Stimulated activated CD4-positive, alpha-beta T cell treated with anti-CD3 and anti-CD28 coated beads, Interleukin-2, amount 100 ng/mL, for 24 hours (primary cell): Measurements from ENCODE around the gene HOXA3.
A peak's percentile ranks its signal among the peaks of the same experiment; 100 is the strongest.

Experiments used
- DNase-seq, 2 donors: peaks; one replicate each; pipeline ENCODE4 v3.0.0-alpha.2; 2020

The HOXA3 gene

DNA sequence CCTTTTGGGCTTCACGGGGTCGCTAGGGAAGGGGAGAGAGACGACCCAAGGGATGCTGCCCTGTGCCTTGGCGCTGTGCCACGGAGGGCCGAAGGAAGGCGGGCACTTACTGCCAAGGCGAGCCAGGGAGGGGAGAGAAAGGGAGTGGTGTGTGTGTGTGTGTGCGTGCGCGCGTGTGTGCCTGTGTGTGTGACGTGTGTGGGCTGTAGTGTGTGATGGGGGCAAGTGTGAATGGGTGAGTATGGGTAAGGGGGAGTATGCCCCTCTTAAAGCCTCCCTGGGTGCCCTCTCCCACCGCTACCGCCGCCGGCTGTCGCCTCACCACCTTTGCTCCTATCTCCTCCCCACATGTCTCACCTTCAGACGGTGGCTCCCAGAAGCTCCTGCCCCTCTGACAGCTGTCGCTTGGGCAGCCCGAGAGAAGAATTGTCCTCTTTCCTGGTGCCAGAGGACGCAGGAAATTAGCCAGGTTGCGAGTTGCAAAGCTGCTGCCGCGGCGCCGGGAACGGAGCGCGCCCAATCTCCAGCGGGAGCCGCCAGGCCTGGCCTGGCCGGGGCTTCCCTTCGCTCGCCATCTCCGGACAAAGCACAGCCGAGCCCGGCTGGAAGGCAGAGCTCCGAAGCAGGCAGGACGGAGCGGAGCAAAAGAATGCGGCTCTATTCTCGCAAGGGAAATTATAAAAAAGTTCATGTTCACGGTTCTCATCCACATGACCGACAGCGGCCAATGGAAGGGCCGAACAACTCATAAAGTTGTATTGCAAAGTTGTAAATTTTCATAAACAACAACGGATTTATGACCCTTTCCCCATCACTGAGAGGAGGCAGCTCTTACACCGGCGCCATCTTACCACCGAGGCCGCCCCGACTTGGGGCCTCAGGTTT is at the start of gene HOXA3:
TSS of gene HOXA3 (minus strand) at position 653 of the 885 bp plus-strand sequence. CDS start 41,943 bp downstream, outside the sequence.
- no peak for DNase-seq

- DNase-seq = no peak
Measured at GRCh38 chr7:27201580-27202017, 49.2 kb upstream of the HOXA3 start.

GRCh38 chr7:27200761-27201579 is 48.6 kb upstream of the HOXA3 start:
- DNase-seq = no peak

DNA sequence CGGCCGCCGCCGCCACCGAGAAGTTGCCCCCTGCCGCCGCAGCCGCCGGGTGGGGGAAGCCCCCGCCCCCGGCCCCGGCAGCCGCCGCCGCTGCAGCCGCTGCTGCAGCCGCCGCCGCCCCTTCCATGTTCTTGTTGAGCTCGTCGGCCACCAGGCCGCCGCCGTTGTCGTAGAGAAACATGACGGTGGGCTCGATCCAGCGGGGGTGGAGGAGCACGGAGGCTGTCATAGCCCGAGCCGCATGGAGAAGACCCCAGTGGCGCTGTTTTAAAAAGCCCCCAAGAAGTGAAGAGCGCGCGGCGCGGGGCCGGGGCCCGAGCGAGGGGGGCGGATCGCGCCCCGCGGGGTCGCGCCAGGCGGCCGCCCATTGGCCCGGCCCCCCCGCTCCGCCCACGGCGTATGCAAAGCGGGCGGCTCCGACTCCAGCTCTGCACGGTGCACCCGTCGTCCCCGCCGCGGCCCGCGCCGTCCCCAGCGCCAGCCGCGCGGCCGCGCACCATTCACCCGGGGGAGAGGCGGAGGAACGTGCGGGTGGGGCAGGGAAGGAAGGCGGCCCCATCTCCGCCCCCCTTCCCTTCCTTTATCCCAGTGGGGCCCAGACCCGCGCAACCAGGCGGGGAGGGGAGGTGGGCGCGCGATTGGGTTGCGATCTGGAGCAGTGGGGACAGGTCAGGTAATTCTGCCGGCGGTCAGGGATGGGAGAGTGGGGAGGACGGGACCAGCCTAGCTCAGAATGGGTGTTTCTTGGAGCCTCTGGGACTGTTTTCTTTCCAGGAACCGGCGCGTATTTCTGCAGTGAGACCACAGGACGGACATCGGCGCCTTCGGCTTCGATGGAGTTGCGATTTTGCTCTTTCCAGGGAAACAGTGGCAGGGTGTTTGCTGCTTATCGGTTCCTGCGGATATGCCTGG is 47.7 kb upstream of the HOXA3 start, which contains the start of gene HOXA13:
TSS of gene HOXA13 (minus strand) at position 243 of the 912 bp plus-strand sequence. CDS start at position 229, 14 bp downstream.
- DNase-seq = no peak

DNA sequence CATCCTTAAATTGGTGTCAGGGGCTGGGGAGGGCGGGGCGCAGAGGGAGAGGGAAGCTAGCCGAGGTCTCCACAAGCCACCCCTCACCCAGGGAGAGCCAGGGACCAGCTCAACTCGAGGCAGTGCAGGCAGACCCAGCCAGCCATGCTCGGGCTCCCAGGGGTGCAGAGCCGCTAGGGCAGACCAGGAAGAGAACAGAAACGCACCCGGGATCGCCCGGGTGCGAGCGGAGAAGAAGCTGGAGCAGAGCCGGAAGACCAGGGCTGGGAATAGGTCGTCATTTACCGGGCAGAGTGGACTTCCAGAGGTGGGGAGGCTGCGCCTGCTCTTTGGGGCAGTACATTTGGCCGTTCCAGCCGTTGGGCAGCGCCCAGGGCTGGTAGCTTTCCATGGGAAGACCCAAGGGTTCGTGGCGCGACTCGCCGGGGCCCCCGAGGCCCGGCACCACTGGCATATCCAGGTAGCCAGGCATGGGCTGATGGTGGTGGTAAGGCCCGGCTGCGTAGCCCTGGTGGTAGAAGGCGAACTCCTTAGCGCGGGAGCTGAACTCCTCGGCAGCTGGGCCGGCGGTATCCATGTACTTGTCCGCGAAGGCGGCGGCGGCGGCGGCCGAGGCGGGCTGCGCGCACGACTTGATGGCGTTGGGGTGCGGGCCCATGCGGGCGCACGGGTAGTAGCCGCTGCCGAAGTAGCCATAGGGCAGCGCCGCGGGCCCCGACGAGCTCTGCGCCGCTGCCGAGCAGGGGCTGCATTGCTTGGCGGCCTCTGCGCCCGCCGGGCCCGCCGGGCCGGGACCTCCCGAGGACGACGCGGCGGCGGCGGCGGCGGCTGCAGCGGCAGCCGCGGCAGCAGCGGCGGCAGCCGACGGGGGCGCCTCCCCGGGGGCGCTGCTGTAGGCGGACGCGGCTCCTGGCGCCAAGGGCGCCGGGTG is 46.8 kb upstream of the HOXA3 start:
- no peak for DNase-seq

DNA sequence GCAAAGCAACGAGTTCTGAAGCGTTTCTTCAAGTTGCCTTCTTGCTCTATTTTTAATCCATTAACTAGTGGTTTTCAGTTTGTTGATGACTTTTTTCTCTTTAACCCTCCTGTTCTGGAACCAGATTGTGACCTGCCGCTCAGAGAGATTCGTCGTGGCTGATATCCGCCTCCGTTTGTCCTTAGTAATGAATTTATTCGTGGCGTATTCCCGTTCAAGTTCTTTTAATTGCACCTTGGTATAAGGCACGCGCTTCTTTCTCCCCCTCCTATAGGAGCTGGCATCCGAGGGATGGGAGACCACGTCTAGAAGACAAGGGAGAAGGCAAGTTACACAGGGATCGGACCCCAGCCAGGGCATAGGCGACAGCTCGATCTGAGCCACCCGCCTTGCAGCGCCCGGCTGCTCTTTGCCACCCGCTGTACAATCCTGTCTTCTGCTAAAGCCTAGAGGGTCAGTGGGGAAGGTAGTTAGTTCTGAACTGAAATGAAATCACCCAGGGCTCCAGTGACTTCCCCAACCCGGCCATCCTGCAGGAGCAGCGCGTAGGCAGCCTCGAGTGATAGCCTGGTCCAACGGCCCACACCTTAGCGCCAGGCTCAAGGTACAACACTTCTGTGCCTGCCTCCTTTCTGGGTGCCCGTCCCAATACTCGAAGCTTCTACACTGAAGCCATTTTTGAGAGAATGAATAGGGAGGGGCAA is 45.9 kb upstream of the HOXA3 start:
- DNase-seq = no peak

DNA sequence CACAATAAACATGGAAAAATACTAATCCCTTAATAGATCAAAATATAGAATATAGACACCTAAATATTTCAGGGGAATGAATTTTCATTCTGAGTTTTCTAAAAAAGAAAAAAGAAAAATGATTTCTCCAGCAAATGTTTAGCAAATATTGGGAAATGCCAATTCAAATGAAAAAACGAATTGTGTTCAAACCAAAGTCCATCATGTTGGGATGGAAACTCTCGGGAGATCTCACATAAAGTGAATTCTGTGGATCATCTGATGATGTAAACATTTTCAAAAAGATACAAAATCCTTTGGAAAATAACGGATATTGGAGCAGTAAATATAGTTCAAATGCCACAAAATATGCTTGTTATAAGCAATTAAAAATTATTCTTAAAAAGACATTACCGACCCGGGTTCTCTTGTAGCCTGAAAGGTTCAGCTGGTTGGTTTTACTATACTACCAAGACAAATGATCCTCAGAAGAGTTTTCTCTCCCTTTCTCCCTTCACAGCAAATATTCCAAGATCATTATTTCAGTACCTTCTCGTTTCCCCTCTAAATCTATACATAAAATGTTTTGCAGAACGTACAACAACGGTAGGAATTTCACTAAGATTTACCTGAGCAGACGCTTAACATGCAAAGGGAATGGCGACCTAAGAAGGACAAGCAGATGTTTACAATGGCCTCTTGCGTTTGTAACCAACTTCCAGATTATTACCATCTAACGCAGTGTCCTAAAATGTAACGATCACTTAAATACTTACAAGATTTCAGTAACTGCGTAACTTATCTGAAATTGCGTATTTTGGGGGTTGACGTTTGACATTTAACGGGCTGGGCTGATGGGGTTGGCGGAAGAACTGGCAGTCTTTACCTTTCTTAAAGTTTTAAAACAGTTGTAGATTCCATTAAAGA is 45.0 kb upstream of the HOXA3 start:
- DNase-seq = no peak

GRCh38 chr7:27196287-27196767 is 43.9 kb upstream of the HOXA3 start:
- DNase-seq = peak; percentile 89 to 90

- DNase-seq = no peak
Measured at GRCh38 chr7:27194686-27195379, 42.5 kb upstream of the HOXA3 start.

GRCh38 chr7:27194002-27194352 is 41.6 kb upstream of the HOXA3 start:
- DNase-seq = no peak

DNA sequence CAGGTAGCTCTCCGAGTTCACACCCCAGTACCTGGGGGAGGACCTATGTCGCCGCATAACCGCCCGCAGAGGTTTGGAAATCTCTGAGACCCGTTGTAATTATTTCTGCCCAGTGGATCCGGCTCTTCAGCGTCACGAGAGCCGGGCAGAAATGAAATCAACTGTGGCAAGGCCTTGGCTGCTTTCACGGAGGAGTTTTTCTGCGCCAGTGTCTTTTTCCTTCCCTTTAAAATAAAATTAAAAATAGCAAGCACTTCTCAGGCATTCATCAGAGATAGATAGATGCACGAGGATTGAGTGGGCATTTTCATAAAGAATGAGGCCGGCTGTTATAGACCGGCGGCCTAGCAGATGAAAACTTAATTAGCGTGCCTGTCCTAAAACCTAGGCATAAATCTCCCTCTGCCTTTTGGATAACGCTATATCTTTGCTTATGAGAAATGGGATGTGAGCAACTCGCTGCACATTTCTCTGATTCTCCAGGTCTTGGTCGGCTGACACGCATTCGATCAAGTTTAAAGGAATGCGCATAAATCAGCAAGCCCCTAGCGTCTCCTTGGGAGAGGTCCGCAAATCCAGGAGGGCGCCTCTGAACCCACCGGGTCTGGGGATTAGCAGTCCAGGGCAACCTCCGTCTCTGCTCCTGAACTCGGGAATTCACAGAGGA is 41.1 kb upstream of the HOXA3 start:
- DNase-seq = peak in 1 of 2 donors; percentile 16

- peak in 1 of 2 donors; percentile 14 for DNase-seq
Measured at GRCh38 chr7:27192546-27193334, 40.4 kb upstream of the HOXA3 start.

DNA sequence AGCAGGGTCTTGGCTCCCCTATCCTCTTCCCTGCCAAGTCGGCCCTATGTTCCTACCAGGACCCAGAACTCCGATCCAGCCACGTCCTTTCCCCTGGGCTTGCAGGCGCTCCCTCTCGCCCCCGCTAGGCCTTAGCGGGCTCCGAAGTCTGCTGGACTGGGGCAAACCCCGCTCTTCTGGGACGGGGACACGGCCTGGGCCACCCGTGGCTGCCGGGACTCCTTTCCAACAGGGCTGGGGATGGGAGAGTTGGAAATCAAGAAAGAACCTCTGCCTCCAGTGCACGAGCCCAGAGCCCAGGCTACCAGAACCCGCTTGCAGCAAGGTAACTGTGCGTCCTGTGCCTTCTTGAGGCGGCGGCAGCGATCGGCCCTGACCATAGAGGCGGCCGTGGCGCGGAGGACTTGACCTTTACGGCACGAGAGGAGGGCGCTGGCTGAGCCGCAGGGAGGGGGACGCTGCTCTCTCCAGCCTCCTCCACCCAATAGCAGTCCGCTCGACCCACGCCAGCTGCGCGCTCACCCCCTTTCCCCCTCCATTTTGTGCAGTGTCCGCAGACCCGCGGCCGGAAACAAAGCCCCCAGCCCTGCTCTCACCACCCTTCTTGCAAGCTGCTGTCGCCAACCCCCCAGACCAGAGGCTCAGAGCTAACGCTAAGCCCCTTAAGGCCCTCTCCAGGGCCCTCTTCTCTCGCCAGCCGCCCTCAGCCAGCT is 39.6 kb upstream of the HOXA3 start:
- DNase-seq = no peak

DNA sequence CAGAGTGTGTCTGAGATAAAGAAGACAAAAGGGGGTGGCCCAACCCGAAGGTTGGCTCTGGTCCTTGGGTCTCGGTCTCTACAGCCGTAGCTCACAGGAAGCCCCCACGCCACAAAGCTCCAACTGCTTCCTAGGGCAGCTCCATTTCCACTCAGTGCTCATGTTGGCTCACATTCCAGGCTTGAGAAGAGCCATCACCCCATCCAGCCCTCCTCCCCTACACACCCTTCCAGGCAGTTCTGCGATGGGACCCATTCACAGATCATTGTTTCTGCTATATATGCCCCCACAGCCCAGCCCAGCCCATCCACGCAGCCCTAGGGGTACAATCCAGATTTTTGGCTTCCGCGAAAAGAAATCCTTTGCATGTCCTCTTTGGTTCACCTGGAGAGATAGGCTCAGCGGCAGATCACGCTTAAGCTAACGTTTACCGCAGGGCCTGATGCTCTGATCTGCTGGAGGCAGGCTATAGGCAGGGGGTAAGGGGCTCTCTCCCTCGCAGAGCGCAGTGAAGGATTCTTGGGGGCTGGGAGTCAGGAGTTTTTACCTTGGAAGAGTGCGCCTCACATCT is 38.9 kb upstream of the HOXA3 start:
- DNase-seq = no peak

- no peak for DNase-seq
Measured at GRCh38 chr7:27189997-27190748, 37.8 kb upstream of the HOXA3 start.
